GM19324 (cell line): Measurements from ENCODE around the gene IPO7.

ENCODE experiments used
- ATAC-seq: cut with Tn5 transposase; IDR thresholded peaks from one replicate; pipeline ENCODE4 v1.9.1; 2021; ENCODE audit warnings: mild to moderate bottlenecking, moderate library complexity; ENCODE audit not compliant: unreplicated experiment, low FRiP score

IPO7 gene

GRCh38 chr11:9489080-9489765 lies 104.8 kb downstream of the IPO7 start:
- no peak for ATAC-seq

- ATAC-seq = no peak
Observed at GRCh38 chr11:9490376-9490775, 105.9 kb downstream of the IPO7 start.

GRCh38 chr11:9493492-9493891 lies 109.0 kb downstream of the IPO7 start:
- no peak for ATAC-seq

- no peak for ATAC-seq
Observed at GRCh38 chr11:9494316-9494715, 109.9 kb downstream of the IPO7 start.

- no peak for ATAC-seq
Observed at GRCh38 chr11:9495803-9496514, 111.5 kb downstream of the IPO7 start.
